HG03108 (cell line): Measurements from ENCODE around the gene DUOXA2.
"Not testable (repeated sequence)": the region's sequence is repeated elsewhere in the genome, so short reads cannot be mapped to it uniquely, and the experiment has no call there.

ENCODE experiments used
- ATAC-seq: cut with Tn5 transposase; IDR thresholded peaks from one replicate; pipeline ENCODE4 v1.9.1; 2021; ENCODE audit warnings: moderate library complexity; ENCODE audit not compliant: unreplicated experiment

The DUOXA2 gene

GRCh38 chr15:45094358-45094730 lies 19.8 kb upstream of the DUOXA2 start:
- no peak for ATAC-seq

- ATAC-seq: no peak
Observed at GRCh38 chr15:45095661-45096060, 18.5 kb upstream of the DUOXA2 start.

GRCh38 chr15:45097466-45097865 lies 16.7 kb upstream of the DUOXA2 start:
- ATAC-seq: no peak

GRCh38 chr15:45099549-45100165 lies 14.5 kb upstream of the DUOXA2 start:
- no peak for ATAC-seq

- no peak for ATAC-seq
Observed at GRCh38 chr15:45100884-45101625, 13.1 kb upstream of the DUOXA2 start.

- ATAC-seq: no peak
Observed at GRCh38 chr15:45101749-45102148, 12.4 kb upstream of the DUOXA2 start.

- no peak for ATAC-seq
Observed at GRCh38 chr15:45102226-45102625, 11.9 kb upstream of the DUOXA2 start.

- ATAC-seq: not testable (repeated sequence)
Observed at GRCh38 chr15:45104170-45104569, 10.0 kb upstream of the DUOXA2 start.

- ATAC-seq: no peak
Observed at GRCh38 chr15:45105586-45105985, 8.5 kb upstream of the DUOXA2 start.

GRCh38 chr15:45106002-45106790 lies 7.9 kb upstream of the DUOXA2 start:
- no peak for ATAC-seq

GRCh38 chr15:45107941-45108630 lies 6.0 kb upstream of the DUOXA2 start:
- ATAC-seq: no peak

GRCh38 chr15:45110256-45110820 lies 3.8 kb upstream of the DUOXA2 start:
- ATAC-seq: no peak

GRCh38 chr15:45111390-45112142 lies 2.6 kb upstream of the DUOXA2 start:
- no peak for ATAC-seq

GRCh38 chr15:45112143-45112590 lies 2.0 kb upstream of the DUOXA2 start:
- no peak for ATAC-seq

GRCh38 chr15:45112591-45113379 lies 1.3 kb upstream of the DUOXA2 start:
- no peak for ATAC-seq

GRCh38 chr15:45113380-45113990 lies 641 bp upstream of the DUOXA2 start:
- no peak for ATAC-seq

GRCh38 chr15:45114751-45115085 lies 592 bp downstream of the DUOXA2 start:
- no peak for ATAC-seq

- ATAC-seq: no peak
Observed at GRCh38 chr15:45115312-45115820, 1.2 kb downstream of the DUOXA2 start.

GRCh38 chr15:45116006-45116481 lies 1.9 kb downstream of the DUOXA2 start:
- no peak for ATAC-seq
